Endothelial cell (in vitro differentiated cells): Measurements from ENCODE around the gene DMD. TPM values are rescaled to one million over a fixed set of nuclear protein-coding genes. Genes with fewer than 3 reads are reported as not detected.

Experiments
- DNase-seq: peaks from one replicate; pipeline ENCODE4 v3.0.0; 2021; ENCODE audit warnings: low spot score
- H3K27ac Mint-ChIP-seq: one replicate; pipeline ENCODE4 v1.8.0; 2021; ENCODE audit warnings: mixed read lengths, inconsistent platforms; ENCODE audit not compliant: unreplicated experiment
- H3K27me3 Mint-ChIP-seq: one replicate; pipeline ENCODE4 v1.8.0; 2021; ENCODE audit warnings: mild to moderate bottlenecking, moderate library complexity, mixed read lengths, inconsistent platforms; ENCODE audit not compliant: unreplicated experiment
- H3K36me3 Mint-ChIP-seq: one replicate; pipeline ENCODE4 v1.8.0; 2021; ENCODE audit warnings: mild to moderate bottlenecking, low read depth, mixed read lengths, inconsistent platforms; ENCODE audit not compliant: unreplicated experiment
- H3K4me1 Mint-ChIP-seq: one replicate; pipeline ENCODE4 v1.8.0; 2021; ENCODE audit warnings: mild to moderate bottlenecking, mixed read lengths, inconsistent platforms; ENCODE audit not compliant: unreplicated experiment
- H3K4me3 Mint-ChIP-seq: one replicate; pipeline ENCODE4 v1.8.0; 2021; ENCODE audit warnings: mild to moderate bottlenecking, mixed read lengths, inconsistent platforms; ENCODE audit not compliant: unreplicated experiment
- H3K9me3 Mint-ChIP-seq: one replicate; pipeline ENCODE4 v1.8.0; 2021; ENCODE audit warnings: mixed read lengths, inconsistent platforms; ENCODE audit not compliant: unreplicated experiment
- total RNA-seq: library from RNA; stranded (reverse); fragmentation: NEBNext Ultra II Directional; extraction: Animal tissue kit (Norgen Biotek cat#: 25700); gene quantifications from one replicate; pipeline ENCODE4 v1.2.1, GENCODE V29; 2021; ENCODE audit not compliant: unreplicated experiment
- TF ChIP-seq, protein P1 (sequence below): fragments of 200-600 bp; sonication (generic); IDR thresholded peaks from one replicate; pipeline ENCODE4 v1.5.0; 2021; ENCODE audit warnings: antibody characterized with exemption; ENCODE audit not compliant: unreplicated experiment

Gene DMD
- total RNA-seq, 1 donor from 2014 or later = 5.5 TPM

DNA sequence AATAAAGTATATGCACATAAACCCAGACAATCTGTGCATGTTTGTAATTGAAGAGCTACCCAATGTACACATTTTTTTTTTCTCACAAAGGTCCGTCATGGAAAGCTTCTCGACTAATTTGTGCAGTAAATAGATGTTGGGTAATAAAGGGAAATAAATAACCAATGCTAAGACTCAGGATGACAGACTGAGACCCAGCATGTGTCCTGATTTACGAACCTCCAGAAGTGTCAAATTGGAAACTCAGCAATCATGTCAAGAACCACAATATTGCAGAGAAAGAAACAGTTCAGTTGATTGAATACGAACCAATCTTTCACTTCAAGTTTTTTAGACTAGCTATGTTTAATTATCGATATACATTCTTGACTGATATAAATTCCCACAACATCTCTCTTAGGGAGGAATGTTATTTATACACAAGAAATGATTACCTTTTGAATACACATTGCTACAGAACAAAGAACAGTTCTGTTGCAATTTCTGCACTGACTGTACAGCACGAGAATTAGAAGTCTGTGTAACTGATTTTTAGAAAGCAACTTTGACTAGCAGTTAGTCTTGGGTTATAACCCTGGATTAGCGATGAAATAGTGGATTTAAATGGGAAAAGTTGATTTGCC, 1513.9 kb downstream of the DMD start:
- Mint-ChIP-seq H3K36me3 (no peaks in the 10 kb centered on the region), H3K4me1 (no peaks in the 10 kb centered on the region), H3K27me3 (peaks cover 1% of the 10 kb centered on the region), H3K9me3 (no peaks in the 10 kb centered on the region), H3K4me3 (no peak overlapping the region), H3K27ac (no peak overlapping the region)
- no peak for DNase-seq
- TF ChIP-seq, protein P1, sequence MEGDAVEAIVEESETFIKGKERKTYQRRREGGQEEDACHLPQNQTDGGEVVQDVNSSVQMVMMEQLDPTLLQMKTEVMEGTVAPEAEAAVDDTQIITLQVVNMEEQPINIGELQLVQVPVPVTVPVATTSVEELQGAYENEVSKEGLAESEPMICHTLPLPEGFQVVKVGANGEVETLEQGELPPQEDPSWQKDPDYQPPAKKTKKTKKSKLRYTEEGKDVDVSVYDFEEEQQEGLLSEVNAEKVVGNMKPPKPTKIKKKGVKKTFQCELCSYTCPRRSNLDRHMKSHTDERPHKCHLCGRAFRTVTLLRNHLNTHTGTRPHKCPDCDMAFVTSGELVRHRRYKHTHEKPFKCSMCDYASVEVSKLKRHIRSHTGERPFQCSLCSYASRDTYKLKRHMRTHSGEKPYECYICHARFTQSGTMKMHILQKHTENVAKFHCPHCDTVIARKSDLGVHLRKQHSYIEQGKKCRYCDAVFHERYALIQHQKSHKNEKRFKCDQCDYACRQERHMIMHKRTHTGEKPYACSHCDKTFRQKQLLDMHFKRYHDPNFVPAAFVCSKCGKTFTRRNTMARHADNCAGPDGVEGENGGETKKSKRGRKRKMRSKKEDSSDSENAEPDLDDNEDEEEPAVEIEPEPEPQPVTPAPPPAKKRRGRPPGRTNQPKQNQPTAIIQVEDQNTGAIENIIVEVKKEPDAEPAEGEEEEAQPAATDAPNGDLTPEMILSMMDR = no peak

DNA sequence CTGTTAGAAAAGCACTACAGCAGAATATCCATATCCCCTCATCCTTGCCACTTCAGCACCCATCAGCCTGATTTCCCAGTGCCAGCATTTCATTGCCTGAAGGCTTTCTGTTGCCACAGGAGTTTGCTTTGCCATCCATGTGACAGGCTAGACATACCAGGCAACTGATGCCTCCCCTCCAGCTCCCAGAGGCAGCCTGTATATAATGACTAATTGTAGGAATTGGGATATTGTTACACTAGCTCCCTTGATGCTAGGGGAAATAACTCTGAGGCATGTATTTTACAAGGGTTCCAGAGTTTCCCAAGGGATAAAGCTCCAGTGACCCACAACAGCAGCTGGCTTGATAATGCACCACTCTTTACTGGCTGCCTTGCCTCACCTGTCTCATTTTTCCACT, 1531.5 kb downstream of the DMD start:
- TF ChIP-seq, protein P1 = no peak

DNA sequence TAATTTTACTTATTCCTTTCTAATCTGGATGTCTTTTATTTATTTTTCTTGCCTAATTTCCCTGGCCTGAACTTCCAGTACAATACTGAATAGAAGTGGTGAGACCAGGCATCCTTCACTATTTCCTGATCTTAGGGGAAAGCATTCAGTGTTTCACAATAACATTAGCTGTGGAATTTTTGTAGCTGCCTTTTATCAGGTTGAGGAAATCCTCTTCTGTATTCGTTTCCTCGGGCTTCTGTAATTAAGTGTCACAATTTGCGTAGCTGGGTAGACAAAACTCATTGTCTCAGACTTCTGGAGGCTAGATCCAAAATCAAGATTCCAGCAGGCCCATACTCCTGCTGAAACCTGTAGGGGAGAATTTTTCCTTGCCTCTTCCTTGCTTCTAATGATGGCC, 1541.1 kb downstream of the DMD start:
- peaks cover 2% of the 10 kb centered on the region for H3K27me3 Mint-ChIP-seq
- DNase-seq = no peak
- no peaks in the 10 kb centered on the region for H3K36me3 Mint-ChIP-seq
- peaks cover 8% of the 10 kb centered on the region for H3K4me1 Mint-ChIP-seq
- peak overlapping the region; percentile 95 for H3K27ac Mint-ChIP-seq
- no peak overlapping the region for H3K4me3 Mint-ChIP-seq
- TF ChIP-seq, protein P1 = no peak
- no peaks in the 10 kb centered on the region for H3K9me3 Mint-ChIP-seq

More for the DNA sequence above, 1531.5 kb downstream of the DMD start:
- Mint-ChIP-seq H3K4me1 (no peaks in the 10 kb centered on the region), H3K36me3 (no peaks in the 10 kb centered on the region), H3K4me3 (no peak overlapping the region), H3K9me3 (no peaks in the 10 kb centered on the region), H3K27me3 (peaks cover 2% of the 10 kb centered on the region), H3K27ac (no peak overlapping the region)
- DNase-seq = no peak

DNA sequence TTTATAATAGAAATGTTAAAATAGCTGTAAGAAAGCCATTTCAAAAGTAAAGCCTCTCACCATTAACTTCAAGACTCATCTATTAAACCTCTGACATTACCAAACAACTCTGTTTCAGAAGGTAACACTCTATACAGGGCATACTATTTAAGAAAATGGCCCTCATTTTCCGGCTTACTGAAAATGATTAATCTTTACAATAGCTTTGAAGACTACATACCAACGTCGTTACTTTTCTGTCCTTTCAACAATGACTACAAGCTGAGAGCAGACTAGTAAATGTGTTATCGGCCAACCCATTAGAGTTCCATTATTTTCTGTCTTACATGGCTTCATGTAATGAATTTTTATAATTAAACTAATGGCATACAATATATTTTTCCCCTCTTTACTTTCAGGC, 1545.9 kb downstream of the DMD start:
- Mint-ChIP-seq H3K4me3 (no peak overlapping the region), H3K27ac (no peak overlapping the region), H3K36me3 (no peaks in the 10 kb centered on the region), H3K27me3 (no peaks in the 10 kb centered on the region), H3K9me3 (no peaks in the 10 kb centered on the region), H3K4me1 (peaks cover 9% of the 10 kb centered on the region)
- TF ChIP-seq, protein P1 = no peak
- DNase-seq = no peak

DNA sequence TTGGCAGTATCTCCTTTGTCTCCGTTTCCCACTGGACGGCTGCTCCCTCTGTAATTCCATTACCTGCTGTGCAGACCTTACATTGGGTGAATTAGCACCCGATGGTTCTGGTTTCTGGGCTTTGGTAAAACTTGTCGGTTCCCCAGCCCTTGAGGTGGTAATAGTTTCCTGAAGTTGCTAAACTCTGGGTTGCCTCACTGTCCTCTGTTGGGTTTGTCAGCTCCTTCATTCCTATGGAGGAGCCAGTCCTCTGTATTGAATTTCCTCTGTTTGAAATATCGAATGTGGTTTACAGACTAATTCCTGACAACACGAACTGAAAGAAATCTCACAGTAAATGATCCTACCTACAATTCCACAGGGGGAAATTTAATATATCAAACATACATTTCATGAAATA, 1548.2 kb downstream of the DMD start:
- H3K4me3 Mint-ChIP-seq = no peak overlapping the region
- H3K9me3 Mint-ChIP-seq = no peaks in the 10 kb centered on the region
- H3K27me3 Mint-ChIP-seq = no peaks in the 10 kb centered on the region
- TF ChIP-seq, protein P1 = no peak
- H3K4me1 Mint-ChIP-seq = peaks cover 3% of the 10 kb centered on the region
- DNase-seq = no peak
- H3K36me3 Mint-ChIP-seq = no peaks in the 10 kb centered on the region
- no peak overlapping the region for H3K27ac Mint-ChIP-seq
